Gastrocnemius medialis (tissue), 4 donors: ENCODE measurements around the gene NT5DC2.

Experiments used
- POLR2A ChIP-seq, 2 donors: fragments of 450-650 bp; IDR thresholded peaks; one replicate each; pipeline ENCODE4 v1.6.1; 2017; ENCODE audit warnings: antibody characterized with exemption in 2 of 2, mild to moderate bottlenecking in 2 of 2, moderate library complexity in 2 of 2
- TF ChIP-seq, protein P1 (sequence below), 5 experiments: fragments of 450-650 bp in 3 of 5; fragments of 200-600 bp in 2 of 5; sonication (generic) in 2 of 5; IDR thresholded peaks in 4 of 5; conservative IDR thresholded peaks in 1 of 5; 1 replicate in 4 of 5; 2 replicates in 1 of 5; pipeline ENCODE4 v1.5.1; 2016 to 2019; ENCODE audit warnings: antibody characterized with exemption in 5 of 5, mild to moderate bottlenecking in 3 of 5, moderate library complexity in 3 of 5

DNA sequence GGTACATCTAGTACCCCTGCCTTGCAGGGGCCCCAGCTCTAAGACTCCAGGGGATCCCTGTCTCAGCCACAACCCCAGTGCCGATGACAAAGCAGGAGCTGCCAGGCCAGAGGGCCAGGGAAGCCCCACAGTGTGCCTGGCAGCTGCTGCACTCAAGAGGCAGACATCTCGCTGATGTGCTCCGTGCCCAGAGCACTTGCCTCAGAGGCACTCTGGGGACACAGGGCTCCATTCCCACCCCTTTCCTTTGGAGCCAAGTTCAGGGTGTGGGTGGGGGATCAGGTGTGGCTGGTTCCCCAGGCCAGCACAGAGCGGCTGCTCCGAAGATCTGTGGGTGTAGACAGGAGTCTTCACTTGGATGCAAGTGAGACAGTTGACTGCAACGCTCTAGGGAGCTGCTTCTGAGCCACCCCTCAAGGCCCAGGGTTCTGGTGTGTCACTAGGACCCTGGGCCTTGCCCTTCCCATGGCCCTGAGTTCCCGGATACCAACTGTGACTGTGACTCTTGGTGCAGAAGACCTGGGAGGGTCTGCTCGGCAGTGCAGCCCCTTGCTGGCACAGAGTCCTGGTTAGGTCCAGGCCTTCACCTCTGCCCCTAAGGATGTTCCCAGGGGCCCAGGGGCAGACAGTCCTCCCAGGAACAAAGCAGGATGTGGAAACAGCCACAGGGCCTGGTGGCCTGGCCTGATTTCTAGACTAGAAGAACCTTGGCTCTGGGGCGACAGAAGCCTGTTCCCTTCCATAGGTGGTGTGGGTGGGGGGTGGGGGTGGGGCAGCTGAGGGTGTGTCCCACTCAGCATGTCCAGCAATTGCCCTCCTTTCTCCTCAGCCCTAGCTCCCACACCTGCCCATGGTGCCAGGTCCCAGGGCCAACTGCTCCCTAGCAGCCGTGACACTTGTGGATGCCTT, 2.5 kb downstream of the NT5DC2 start:
- TF ChIP-seq, protein P1, sequence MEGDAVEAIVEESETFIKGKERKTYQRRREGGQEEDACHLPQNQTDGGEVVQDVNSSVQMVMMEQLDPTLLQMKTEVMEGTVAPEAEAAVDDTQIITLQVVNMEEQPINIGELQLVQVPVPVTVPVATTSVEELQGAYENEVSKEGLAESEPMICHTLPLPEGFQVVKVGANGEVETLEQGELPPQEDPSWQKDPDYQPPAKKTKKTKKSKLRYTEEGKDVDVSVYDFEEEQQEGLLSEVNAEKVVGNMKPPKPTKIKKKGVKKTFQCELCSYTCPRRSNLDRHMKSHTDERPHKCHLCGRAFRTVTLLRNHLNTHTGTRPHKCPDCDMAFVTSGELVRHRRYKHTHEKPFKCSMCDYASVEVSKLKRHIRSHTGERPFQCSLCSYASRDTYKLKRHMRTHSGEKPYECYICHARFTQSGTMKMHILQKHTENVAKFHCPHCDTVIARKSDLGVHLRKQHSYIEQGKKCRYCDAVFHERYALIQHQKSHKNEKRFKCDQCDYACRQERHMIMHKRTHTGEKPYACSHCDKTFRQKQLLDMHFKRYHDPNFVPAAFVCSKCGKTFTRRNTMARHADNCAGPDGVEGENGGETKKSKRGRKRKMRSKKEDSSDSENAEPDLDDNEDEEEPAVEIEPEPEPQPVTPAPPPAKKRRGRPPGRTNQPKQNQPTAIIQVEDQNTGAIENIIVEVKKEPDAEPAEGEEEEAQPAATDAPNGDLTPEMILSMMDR (IDR thresholded peaks at IDR 0.05 in 4 of 5, conservative IDR thresholded peaks at IDR 0.05 in 1 of 5), result no peak
- TF ChIP-seq POLR2A (IDR thresholded peaks at IDR 0.05), result no peak
